ENCODE data around the gene AQR. TPM values are rescaled to one million over a fixed set of nuclear protein-coding genes. Genes with fewer than 3 reads are reported as not detected.
A peak's percentile ranks its signal among the peaks of the same experiment; 100 is the strongest.

AQR gene
- total and polyA plus RNA-seq, 2 of the 4 experiments (the other 2 are of a cell fraction) = 17.9 to 29.6 TPM

GRCh38 chr15:34837246-34838016, 132.1 kb downstream of the AQR start:
- ChIA-PET POLR2A (ENCODE audit: unreplicated experiment) (no interaction called here), CTCF (no interaction called here)
- no peak overlapping the region for H3K23ac ChIP-seq (ENCODE audit: low read depth, low read length)
- peaks cover 7% of the 10 kb centered on the region for H3K4me1 ChIP-seq (ENCODE audit: control insufficient read depth, insufficient read depth, low read length)
- dilution Hi-C loops (cut with HindIII; ENCODE audit: low sequenced_read_pairs, unreplicated experiment) = no loop called here
- no peak overlapping the region for H3K4me3 ChIP-seq (ENCODE audit: insufficient read depth, low read depth, low read length)
- no peak overlapping the region; the same call in 1 of the 2 replicates for H3K18ac ChIP-seq (ENCODE audit: low read depth, low read length)
- 86% methylated on average over 1 of the region's 6 CpGs; no CpG with 5 or more reads in 1 of the 2 experiments for WGBS, 2 experiments (ENCODE audit: extremely low coverage in 2 of 2, insufficient read length in 1 of 2)
- peak overlapping the region; percentile 29; the same call in 1 of the 2 replicates for H2BK120ac ChIP-seq (ENCODE audit: low read depth, low read length)
- H4K5ac ChIP-seq (ENCODE audit: low read depth, low read length) = no peak overlapping the region; the same call in 1 of the 2 replicates
- peak overlapping the region; percentile 54 for H2BK5ac ChIP-seq (ENCODE audit: low read depth, low read length, poor library complexity, severe bottlenecking)
- no peaks in the 10 kb centered on the region for H3K36me3 ChIP-seq (ENCODE audit: control insufficient read depth, insufficient read depth, low read length)
- H3K4me2 ChIP-seq (ENCODE audit: low read depth, low read length) = peak overlapping the region; percentile 47; the same call in 1 of the 2 replicates
- intact Hi-C loops (cut with micrococcal nuclease) = no loop called here
- no peak overlapping the region for H2BK15ac ChIP-seq (ENCODE audit: low read depth, low read length)
- no peak overlapping the region; the same call in 1 of the 2 replicates for H2BK20ac ChIP-seq (ENCODE audit: low read depth, low read length)
- no peaks in the 10 kb centered on the region for H3K79me1 ChIP-seq (ENCODE audit: low read depth in 1 of 2, low read length in 2 of 2)
- in situ Hi-C loops (cut with MboI; ENCODE audit: low sequenced_read_pairs) = no loop called here
- no peak overlapping the region for H3K14ac ChIP-seq (replicated peaks; ENCODE audit: low read depth, low read length)
- no peak overlapping the region for H3K27ac ChIP-seq (ENCODE audit: insufficient read depth, low read length)
- peak; percentile 95 for DNase-seq
- no peak overlapping the region for H4K8ac ChIP-seq (ENCODE audit: low read depth in 2 of 2, low read length in 2 of 2)
- H3K9me3 ChIP-seq (ENCODE audit: control insufficient read depth, insufficient read depth, low read length) = no peaks in the 10 kb centered on the region
- no peak overlapping the region for H2AK5ac ChIP-seq (ENCODE audit: low read depth, low read length)
- peak; percentile 98 for ATAC-seq (ENCODE audit: low read depth)
- H3K9me1 ChIP-seq (ENCODE audit: insufficient read depth, low read length) = peaks cover 19% of the 10 kb centered on the region
- peak overlapping the region; percentile 29 for H2AK9ac ChIP-seq (replicated peaks; ENCODE audit: low read depth, low read length, poor library complexity)
- no peaks in the 10 kb centered on the region for H4K20me1 ChIP-seq (ENCODE audit: insufficient read depth, low read length)
- no peak overlapping the region for H3K9ac ChIP-seq (ENCODE audit: low read depth, low read length)
- peak overlapping the region; percentile 11 for H2AFZ ChIP-seq (replicated peaks; ENCODE audit: low read length, poor library complexity)
- TF ChIP-seq MAFK (IDR thresholded peaks at IDR 0.05; ENCODE audit: low read depth, low read length) (peak; percentile 22; the same call in 1 of the 2 replicates), FOS (IDR thresholded peaks at IDR 0.05; ENCODE audit: low read depth, low read length) (peak; percentile 78), NFE2L2 (IDR thresholded peaks at IDR 0.05; ENCODE audit: low read depth, low read length) (no peak), RCOR1 (IDR thresholded peaks at IDR 0.05; ENCODE audit: insufficient replicate concordance, low read length) (no peak), SMC3 (IDR thresholded peaks at IDR 0.05; ENCODE audit: low read depth, low read length) (no peak), CTCF (conservative IDR thresholded peaks at IDR 0.05; ENCODE audit: low read depth, low read length) (no peak), BHLHE40 (IDR thresholded peaks at IDR 0.05; ENCODE audit: low read depth, low read length) (0 out of 2 replicates have a peak, but pooled peaks have one; percentile 30), MAZ (IDR thresholded peaks at IDR 0.05; ENCODE audit: borderline replicate concordance, low read depth, low read length) (no peak), RFX5 (IDR thresholded peaks at IDR 0.05; ENCODE audit: low read depth, low read length) (no peak), MXI1 (IDR thresholded peaks at IDR 0.05; ENCODE audit: borderline replicate concordance, low read depth, low read length) (no peak)
- H3K4ac ChIP-seq (ENCODE audit: low read depth, low read length) = no peak overlapping the region
- H3K56ac ChIP-seq (ENCODE audit: extremely low read depth, insufficient read depth, low read length) = no peak overlapping the region
- BruUV-seq (replicated peaks) = no TSS peak
- H4K91ac ChIP-seq (ENCODE audit: insufficient read depth, low read depth, low read length) = no peak overlapping the region
- no peaks in the 10 kb centered on the region for H3K27me3 ChIP-seq (ENCODE audit: control insufficient read depth, insufficient read depth, low read length)

Data from IMR-90 (cell line).